Measurements from ENCODE around the gene AUTS2.

DNA sequence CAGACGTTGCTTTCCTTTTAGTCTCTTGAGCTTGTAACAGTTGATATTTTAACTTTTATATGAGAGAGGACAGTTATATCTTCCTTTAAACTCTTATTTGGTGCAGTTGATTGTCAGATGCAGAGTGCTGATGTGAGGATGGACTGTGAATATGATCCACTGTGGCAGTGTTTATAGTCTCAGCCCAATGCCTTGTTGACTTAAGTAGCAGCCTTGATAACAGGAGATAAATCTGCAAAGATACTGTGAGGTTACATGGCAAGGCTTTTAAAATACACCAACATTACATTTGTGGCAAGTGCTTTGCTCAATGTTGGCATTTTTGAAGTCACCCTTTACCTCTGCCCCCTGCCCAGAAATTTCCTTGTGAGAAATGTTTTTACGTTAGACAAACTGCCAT, 206.7 kb downstream of the AUTS2 start:
- TF ChIP-seq FOXA1 (IDR thresholded peaks at IDR 0.05) = no peak
- no peak for TF ChIP-seq SP1 (IDR thresholded peaks at IDR 0.05)
- no peak for TF ChIP-seq FOXM1 (IDR thresholded peaks at IDR 0.05; ENCODE audit: borderline replicate concordance)
- TF ChIP-seq FOXK2 (IDR thresholded peaks at IDR 0.05) = no peak
- TF ChIP-seq ZNF384 (IDR thresholded peaks at IDR 0.05) = no peak
- TF ChIP-seq ELF4 (IDR thresholded peaks at IDR 0.05) = no peak
- TF ChIP-seq TARDBP (IDR thresholded peaks at IDR 0.05) = no peak
- no peak for TF ChIP-seq SUZ12 (IDR thresholded peaks at IDR 0.05)
- TF ChIP-seq BHLHE40 (IDR thresholded peaks at IDR 0.05; ENCODE audit: borderline replicate concordance) = no peak
- TF ChIP-seq NFRKB (IDR thresholded peaks at IDR 0.05) = no peak
- no peak for TF ChIP-seq L3MBTL2 (conservative IDR thresholded peaks at IDR 0.05)
